Measurements from ENCODE around the gene HOXA6.
A peak's percentile ranks its signal among the peaks of the same experiment; 100 is the strongest.

HOXA6 gene

DNA sequence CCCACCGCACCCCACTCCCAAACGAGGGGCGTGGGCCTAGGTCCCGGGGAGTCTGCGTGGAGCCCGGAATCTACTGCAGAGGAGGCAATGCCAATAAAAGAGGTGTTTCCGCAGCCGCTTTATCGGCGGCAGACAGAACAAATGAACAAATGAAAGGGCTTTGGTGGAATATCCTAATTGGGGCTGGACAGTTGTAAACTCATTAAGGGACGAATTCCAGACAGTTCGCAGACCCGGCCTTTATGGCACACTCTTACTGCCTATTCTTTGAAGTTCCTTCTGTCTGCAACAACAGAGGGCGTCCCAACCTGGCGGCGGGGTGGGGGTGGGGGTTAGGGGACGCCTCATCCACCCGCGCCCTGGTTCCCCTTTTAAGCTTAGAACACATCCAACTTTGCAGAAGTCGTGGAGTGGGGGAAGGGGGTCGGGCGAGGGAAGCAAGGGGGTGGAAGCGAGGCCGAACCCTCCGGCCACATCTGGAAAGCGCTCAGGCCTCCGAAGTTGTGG is 13.7 kb upstream of the HOXA6 start:
- no peak for DNase-seq

GRCh38 chr7:27160546-27161213 is 13.1 kb upstream of the HOXA6 start:
- DNase-seq = peak; percentile 82 to 85

- DNase-seq = no peak
These were observed 12.6 kb upstream of the HOXA6 start for GRCh38 chr7:27160145-27160545.

DNA sequence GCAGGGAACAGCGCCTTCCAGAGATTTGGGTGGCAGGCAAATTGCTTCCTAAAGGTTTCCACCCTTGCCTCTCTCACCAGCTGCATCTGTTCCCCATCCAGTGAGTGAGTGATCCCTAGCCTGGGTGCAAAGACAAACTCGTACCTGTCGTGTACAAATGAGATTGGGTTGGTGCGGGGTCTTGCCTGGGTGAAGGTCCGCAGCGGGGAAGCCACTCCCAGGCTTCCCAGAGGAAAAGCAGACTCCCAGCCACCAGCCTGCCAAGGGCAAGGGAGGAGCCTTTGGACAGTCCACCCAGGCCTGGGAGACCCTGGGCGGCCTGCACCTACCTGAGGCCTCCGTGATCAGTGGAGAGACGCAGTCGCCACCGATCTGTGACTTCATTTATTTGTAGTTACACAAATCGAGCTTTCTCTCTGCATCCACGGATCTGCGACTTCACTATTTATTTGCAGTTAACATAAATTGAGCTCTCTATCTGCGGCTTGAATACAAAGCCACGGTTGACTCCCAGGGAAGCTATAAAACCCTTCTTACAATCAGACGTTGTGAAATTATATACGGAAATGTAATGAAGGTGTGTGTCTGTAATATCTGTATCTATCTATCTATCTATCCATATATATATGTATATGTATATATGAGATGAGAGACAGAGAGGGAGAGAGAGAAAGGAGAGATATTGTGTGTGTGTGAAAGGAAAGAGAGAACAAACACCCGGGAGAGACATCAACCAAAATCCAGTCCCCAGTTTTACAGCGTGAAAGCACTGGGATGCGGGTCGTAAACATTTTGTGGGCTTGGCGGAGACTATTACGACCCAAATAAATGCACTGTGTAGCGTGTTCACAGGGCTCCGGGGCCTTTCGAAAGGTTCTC is 11.9 kb upstream of the HOXA6 start:
- DNase-seq = no peak

GRCh38 chr7:27158436-27159265 is 11.1 kb upstream of the HOXA6 start:
- DNase-seq = no peak

DNA sequence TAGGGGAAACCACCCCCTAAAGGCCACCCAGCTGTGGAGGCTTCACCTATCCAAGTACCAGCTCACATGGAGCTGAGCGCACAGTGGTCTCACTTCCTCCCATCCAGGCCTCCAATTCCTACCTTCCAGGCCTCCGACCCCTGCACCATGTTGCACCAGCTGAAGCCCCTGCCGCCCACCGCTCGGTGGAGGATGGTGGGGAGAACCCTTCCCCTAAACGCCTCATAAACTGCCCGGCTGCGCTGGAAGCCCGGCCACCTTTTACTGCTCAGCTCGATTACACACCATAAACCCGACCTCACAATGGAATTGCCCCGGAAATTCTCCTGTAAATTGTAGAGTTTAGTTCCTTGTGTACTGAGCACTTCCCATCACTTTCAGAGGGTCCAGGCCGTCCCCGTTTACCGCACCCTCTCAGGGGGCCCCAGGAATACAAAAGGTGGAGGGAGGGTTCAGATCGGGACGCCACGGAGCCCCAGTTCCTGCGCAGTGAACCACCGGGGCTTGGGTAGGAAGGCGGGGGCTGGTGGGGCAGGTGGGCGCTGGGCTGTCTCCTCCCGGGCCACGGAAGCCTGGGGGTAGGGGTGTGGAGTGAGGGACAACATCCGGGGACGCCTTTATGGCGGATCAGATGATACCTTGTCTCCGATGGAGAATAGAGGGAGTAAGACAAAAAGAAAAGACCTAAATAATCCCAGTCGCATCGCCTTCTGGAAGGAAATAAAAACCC is 10.3 kb upstream of the HOXA6 start:
- DNase-seq = no peak

DNA sequence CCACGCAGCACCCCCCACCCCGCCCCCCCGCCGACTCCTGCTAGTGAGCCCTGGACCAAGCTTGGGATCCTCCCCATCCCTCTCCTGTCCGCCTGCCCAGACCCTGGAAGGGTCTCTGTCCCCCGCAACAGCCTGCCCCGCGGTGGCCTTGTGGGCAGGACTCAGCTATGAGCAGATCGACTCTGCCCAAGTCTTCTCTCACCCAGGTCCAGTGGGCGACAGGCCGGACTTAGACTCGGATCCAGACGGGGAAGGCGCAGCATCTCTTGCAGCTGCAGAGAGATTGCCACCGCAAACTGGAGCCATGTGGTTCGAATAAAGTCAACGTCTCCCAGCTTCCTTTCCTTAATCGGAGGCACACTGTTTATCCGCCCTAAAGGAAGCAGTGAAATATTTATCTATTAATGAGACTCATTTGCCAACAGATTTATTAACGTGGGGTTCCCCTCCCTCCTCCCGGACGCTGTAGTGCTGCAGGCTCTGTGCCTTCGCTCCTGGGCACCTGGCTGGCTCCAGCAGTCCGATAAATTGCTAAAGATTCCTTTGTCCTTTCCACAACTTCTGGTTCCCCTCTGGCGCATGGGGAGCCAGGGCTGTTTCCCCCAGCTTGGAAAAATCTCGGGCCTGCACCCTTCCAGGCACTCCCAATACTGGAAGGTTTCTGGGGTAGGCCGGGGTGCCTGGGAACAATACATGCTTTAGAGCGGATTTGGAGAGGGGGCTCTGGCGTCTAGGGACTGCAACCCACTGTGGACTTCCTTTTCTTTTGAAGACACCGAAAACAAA is 9.5 kb upstream of the HOXA6 start:
- DNase-seq = no peak

- peak; percentile 23 to 68 for DNase-seq
These were observed 8.9 kb upstream of the HOXA6 start, which contains the start of gene HOXA7 for GRCh38 chr7:27156508-27156898. Gene HOXA7, minus strand, starts transcription at chr7:27156675. Its CDS starts 130 bp downstream, at chr7:27156545.

DNA sequence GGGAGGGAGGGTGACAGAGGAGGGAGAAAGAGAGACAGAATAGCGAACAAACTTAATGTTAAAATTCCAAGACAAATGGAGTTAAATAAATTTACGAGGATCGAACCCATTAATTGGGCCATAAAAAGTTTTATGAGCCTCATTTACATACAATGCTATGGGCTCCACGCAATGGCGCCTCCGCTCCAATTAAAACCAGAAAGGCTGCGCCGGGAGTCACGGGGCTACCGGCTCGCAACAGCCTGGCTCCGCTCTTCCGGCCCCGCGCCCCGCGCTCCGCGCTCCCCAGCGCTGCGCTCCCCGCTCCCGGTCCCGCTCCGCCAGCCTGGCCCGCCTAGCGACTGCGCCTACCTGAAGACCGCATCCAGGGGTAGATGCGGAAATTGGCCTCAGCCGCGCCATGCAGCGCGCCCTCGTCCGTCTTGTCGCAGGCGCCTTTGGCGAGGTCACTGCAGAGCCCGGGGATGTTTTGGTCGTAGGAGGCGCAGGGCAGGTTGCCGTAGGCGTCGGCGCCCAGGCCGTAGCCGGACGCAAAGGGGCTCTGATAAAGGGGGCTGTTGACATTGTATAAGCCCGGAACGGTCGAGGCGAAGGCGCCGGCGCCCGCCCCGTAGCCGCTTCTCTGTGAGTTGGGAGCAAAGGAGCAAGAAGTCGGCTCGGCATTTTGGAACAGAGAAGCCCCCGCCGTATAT is 8.4 kb upstream of the HOXA6 start:
- no peak for DNase-seq

GRCh38 chr7:27154901-27155815 is 7.6 kb upstream of the HOXA6 start:
- DNase-seq = no peak

DNA sequence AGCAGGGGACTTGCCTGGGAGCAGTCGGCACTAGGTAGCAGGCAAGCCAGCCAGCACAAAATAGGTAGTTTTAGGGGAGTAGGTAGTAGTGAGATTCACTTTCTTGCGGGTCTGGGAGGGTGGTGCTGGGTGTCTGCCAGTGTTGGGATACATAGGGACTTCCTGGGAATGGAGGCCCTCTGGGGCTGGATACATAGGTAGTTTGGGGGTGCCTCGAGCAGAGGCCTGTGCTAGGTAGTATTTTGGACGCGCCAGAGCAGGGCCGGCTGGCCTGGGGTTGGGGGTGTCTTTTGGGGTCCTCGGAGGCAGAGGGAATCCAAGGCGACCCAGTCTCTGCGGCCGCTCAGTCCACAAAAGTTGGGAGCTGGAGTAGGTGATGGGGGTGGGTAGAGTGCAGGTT is 6.8 kb upstream of the HOXA6 start:
- no peak for DNase-seq

DNA sequence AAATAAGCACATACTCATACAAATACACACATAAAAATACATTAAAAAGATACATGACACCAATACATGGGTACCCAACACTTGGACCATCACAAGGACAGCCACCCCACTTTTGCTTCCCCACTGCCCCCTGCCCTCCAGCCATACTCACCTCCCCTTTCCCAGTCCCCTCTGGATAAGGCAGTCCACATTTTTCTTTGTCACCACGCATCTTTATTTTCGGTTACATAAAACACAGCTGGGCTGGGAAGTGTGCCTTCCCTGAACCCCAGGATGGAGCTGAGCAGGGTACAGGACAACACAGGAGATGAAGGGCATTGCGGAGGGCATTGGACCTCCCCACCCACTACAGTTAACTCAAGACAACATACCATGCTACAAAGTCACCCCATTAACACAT is 6.0 kb upstream of the HOXA6 start:
- no peak for DNase-seq

DNA sequence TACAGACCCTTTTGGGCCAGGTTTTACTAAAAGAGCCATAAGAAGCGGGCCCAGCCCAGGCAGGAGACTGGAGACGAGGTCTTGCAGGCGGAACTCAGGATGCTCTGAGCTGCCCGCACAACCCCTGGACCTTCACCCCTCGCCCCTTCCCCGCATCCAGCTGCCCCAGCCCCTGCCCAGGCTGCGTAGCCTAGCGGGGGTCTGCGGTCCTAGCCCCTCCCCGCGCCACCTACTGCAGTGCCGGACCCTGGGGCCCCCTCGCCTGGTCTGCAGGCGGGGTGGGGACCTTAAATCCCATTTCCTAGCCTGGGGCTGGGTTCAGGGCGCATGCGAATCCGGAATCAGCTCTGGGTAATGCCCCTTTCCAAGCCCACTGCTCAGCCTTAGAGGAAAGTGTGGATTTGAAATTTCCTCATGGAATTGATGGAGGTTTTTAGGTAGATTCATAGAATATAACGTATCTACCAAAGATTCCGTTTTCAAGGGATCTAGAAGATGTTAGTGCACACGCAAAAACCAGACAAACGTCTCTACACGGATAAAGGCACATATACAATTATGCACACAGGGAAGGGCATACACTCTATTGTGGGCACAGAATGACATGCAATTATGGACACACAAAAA is 5.4 kb upstream of the HOXA6 start:
- DNase-seq = no peak

DNA sequence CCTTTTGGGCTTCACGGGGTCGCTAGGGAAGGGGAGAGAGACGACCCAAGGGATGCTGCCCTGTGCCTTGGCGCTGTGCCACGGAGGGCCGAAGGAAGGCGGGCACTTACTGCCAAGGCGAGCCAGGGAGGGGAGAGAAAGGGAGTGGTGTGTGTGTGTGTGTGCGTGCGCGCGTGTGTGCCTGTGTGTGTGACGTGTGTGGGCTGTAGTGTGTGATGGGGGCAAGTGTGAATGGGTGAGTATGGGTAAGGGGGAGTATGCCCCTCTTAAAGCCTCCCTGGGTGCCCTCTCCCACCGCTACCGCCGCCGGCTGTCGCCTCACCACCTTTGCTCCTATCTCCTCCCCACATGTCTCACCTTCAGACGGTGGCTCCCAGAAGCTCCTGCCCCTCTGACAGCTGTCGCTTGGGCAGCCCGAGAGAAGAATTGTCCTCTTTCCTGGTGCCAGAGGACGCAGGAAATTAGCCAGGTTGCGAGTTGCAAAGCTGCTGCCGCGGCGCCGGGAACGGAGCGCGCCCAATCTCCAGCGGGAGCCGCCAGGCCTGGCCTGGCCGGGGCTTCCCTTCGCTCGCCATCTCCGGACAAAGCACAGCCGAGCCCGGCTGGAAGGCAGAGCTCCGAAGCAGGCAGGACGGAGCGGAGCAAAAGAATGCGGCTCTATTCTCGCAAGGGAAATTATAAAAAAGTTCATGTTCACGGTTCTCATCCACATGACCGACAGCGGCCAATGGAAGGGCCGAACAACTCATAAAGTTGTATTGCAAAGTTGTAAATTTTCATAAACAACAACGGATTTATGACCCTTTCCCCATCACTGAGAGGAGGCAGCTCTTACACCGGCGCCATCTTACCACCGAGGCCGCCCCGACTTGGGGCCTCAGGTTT is 4.6 kb upstream of the HOXA6 start, which contains the start of gene HOXA3:
Gene HOXA3 (minus strand): TSS at position 653 of the 885 bp plus-strand sequence. CDS start 41,943 bp downstream, outside the sequence.
- DNase-seq = no peak

- DNase-seq = no peak
These were observed 3.9 kb upstream of the HOXA6 start for GRCh38 chr7:27151341-27151930.

GRCh38 chr7:27150568-27151340 is 3.2 kb upstream of the HOXA6 start:
- DNase-seq = peak; percentile 72 to 81

Data from NCI-H2081 (cell line).